ENCODE results near the gene SIK3.
A peak's percentile ranks its signal among the peaks of the same experiment; 100 is the strongest.

SIK3 gene

GRCh38 chr11:117076941-117077691 lies 21.1 kb downstream of the SIK3 start:
- no peak overlapping the region for H2BK15ac ChIP-seq (replicated peaks; ENCODE audit: low read depth)
- H3K4me3 ChIP-seq (ENCODE audit: low read length), result no peak overlapping the region
- peaks cover 10% of the 10 kb centered on the region for H3K4me1 ChIP-seq (ENCODE audit: control insufficient read depth, low read depth, low read length)
- no peaks in the 10 kb centered on the region for H3K27me3 ChIP-seq (ENCODE audit: insufficient read depth, low read length, poor library complexity)
- peaks cover 14% of the 10 kb centered on the region for H3K79me1 ChIP-seq (ENCODE audit: low read length)
- no peaks in the 10 kb centered on the region for H3K36me3 ChIP-seq (ENCODE audit: control insufficient read depth, insufficient read depth, low read length)
- H2BK120ac ChIP-seq (ENCODE audit: low read depth, low read length), result no peak overlapping the region
- H3K27ac ChIP-seq (ENCODE audit: low read depth, low read length), result no peak overlapping the region
- H4K5ac ChIP-seq (ENCODE audit: low read length), result no peak overlapping the region
- H2AK5ac ChIP-seq (ENCODE audit: low read length), result no peak overlapping the region
- no CpG with 5 or more reads among the region's 3 CpGs for WGBS (ENCODE audit: extremely low coverage, insufficient coverage, low lambda C conversion rate)
- no peak for DNase-seq
- no peak overlapping the region for H3K56ac ChIP-seq (ENCODE audit: low read length)
- H3K23ac ChIP-seq (ENCODE audit: low read length), result no peak overlapping the region
- H3K9ac ChIP-seq (ENCODE audit: low read length), result no peak overlapping the region
- H3K18ac ChIP-seq (ENCODE audit: low read length), result no peak overlapping the region
- H3K4me2 ChIP-seq (ENCODE audit: low read length), result no peak overlapping the region
- H4K8ac ChIP-seq (ENCODE audit: low read depth, low read length), result no peak overlapping the region
- peak overlapping the region; percentile 24 for H2BK5ac ChIP-seq (ENCODE audit: low read length)
- peaks cover 16% of the 10 kb centered on the region for H3K79me2 ChIP-seq (ENCODE audit: control insufficient read depth, insufficient read depth, low read length)
- no peak overlapping the region for H3K4ac ChIP-seq (ENCODE audit: low read depth, low read length)

DNA sequence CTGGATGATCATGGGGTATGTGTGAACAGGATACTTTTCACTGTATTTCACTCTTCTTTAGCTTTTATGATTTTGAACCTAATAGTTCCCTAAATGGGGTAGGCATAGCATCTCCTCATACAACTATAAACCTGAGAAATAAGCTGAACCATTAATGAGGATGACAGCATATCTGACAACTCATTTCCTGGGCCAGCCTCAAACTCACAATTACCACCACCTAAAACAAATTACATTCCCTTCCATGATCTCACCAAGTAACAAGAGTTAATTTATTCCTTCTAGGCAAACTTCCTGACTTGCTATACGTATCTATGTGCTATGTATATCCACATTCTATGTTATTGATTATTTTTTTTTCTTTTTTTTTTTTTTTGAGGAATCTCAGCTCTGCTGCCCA lies 23.0 kb downstream of the SIK3 start:
- H3K27ac ChIP-seq (ENCODE audit: low read depth, low read length), result no peak overlapping the region
- H3K36me3 ChIP-seq (ENCODE audit: control insufficient read depth, insufficient read depth, low read length), result no peaks in the 10 kb centered on the region
- no peak overlapping the region for H3K4ac ChIP-seq (ENCODE audit: low read depth, low read length)
- no peak overlapping the region for H2BK120ac ChIP-seq (ENCODE audit: low read depth, low read length)
- no CpG with 5 or more reads among the region's 1 CpG for WGBS (ENCODE audit: extremely low coverage, insufficient coverage, low lambda C conversion rate)
- H3K27me3 ChIP-seq (ENCODE audit: insufficient read depth, low read length, poor library complexity), result no peaks in the 10 kb centered on the region
- no peak overlapping the region for H3K23ac ChIP-seq (ENCODE audit: low read length)
- H3K4me3 ChIP-seq (ENCODE audit: low read length), result no peak overlapping the region
- H2BK15ac ChIP-seq (replicated peaks; ENCODE audit: low read depth), result no peak overlapping the region
- H3K79me1 ChIP-seq (ENCODE audit: low read length), result peaks cover 17% of the 10 kb centered on the region
- no peak overlapping the region for H3K56ac ChIP-seq (ENCODE audit: low read length)
- H4K8ac ChIP-seq (ENCODE audit: low read depth, low read length), result no peak overlapping the region
- H4K5ac ChIP-seq (ENCODE audit: low read length), result no peak overlapping the region
- no peak overlapping the region for H2BK5ac ChIP-seq (ENCODE audit: low read length)
- no peak overlapping the region for H3K4me2 ChIP-seq (ENCODE audit: low read length)
- H3K9ac ChIP-seq (ENCODE audit: low read length), result no peak overlapping the region
- no peak overlapping the region for H2AK5ac ChIP-seq (ENCODE audit: low read length)
- H3K79me2 ChIP-seq (ENCODE audit: control insufficient read depth, insufficient read depth, low read length), result peaks cover 13% of the 10 kb centered on the region
- H3K18ac ChIP-seq (ENCODE audit: low read length), result no peak overlapping the region
- DNase-seq, result no peak
- H3K4me1 ChIP-seq (ENCODE audit: control insufficient read depth, low read depth, low read length), result peaks cover 10% of the 10 kb centered on the region

GRCh38 chr11:117074119-117074518 lies 24.1 kb downstream of the SIK3 start:
- no peaks in the 10 kb centered on the region for H3K36me3 ChIP-seq (ENCODE audit: control insufficient read depth, insufficient read depth, low read length)
- no peak overlapping the region for H2BK5ac ChIP-seq (ENCODE audit: low read length)
- H3K4ac ChIP-seq (ENCODE audit: low read depth, low read length), result no peak overlapping the region
- H3K9ac ChIP-seq (ENCODE audit: low read length), result no peak overlapping the region
- H2BK120ac ChIP-seq (ENCODE audit: low read depth, low read length), result no peak overlapping the region
- H4K8ac ChIP-seq (ENCODE audit: low read depth, low read length), result no peak overlapping the region
- no peak for DNase-seq
- no peak overlapping the region for H3K56ac ChIP-seq (ENCODE audit: low read length)
- no peak overlapping the region for H3K4me2 ChIP-seq (ENCODE audit: low read length)
- H2AK5ac ChIP-seq (ENCODE audit: low read length), result no peak overlapping the region
- no peak overlapping the region for H2BK15ac ChIP-seq (replicated peaks; ENCODE audit: low read depth)
- H3K4me1 ChIP-seq (ENCODE audit: control insufficient read depth, low read depth, low read length), result peaks cover 10% of the 10 kb centered on the region
- H3K18ac ChIP-seq (ENCODE audit: low read length), result no peak overlapping the region
- no peak overlapping the region for H3K23ac ChIP-seq (ENCODE audit: low read length)
- no peak overlapping the region for H4K5ac ChIP-seq (ENCODE audit: low read length)
- no peak overlapping the region for H3K4me3 ChIP-seq (ENCODE audit: low read length)
- no peak overlapping the region for H3K27ac ChIP-seq (ENCODE audit: low read depth, low read length)
- peaks cover 17% of the 10 kb centered on the region for H3K79me1 ChIP-seq (ENCODE audit: low read length)
- H3K79me2 ChIP-seq (ENCODE audit: control insufficient read depth, insufficient read depth, low read length), result peaks cover 11% of the 10 kb centered on the region
- no peaks in the 10 kb centered on the region for H3K27me3 ChIP-seq (ENCODE audit: insufficient read depth, low read length, poor library complexity)

DNA sequence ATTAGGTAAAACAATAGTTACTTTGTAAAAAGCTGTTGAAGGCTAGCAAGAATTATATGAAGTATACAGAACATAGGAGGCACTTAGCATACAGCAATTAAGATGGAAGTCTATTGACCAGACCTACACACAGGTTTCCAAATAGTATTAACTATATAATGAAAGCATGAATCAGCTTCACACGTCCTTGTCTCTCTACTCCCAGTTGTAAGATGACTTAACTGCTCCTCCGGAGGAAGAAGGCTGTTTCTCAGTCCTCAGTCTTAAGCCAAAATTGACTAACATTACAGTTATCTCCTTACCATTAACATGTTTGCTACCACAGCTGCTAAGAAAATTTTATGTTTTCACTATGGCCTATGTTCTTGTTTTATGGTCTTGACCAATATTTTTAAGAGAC lies 24.7 kb downstream of the SIK3 start:
- Histone ChIP-seq H4K8ac (ENCODE audit: low read depth, low read length) (no peak overlapping the region), H4K5ac (ENCODE audit: low read length) (no peak overlapping the region), H3K4ac (ENCODE audit: low read depth, low read length) (no peak overlapping the region), H3K4me3 (ENCODE audit: low read length) (no peak overlapping the region), H3K27ac (ENCODE audit: low read depth, low read length) (no peak overlapping the region), H3K56ac (ENCODE audit: low read length) (no peak overlapping the region), H3K18ac (ENCODE audit: low read length) (no peak overlapping the region), H3K79me2 (ENCODE audit: control insufficient read depth, insufficient read depth, low read length) (peaks cover 12% of the 10 kb centered on the region), H3K23ac (ENCODE audit: low read length) (no peak overlapping the region), H3K4me2 (ENCODE audit: low read length) (no peak overlapping the region), H3K9ac (ENCODE audit: low read length) (no peak overlapping the region), H2BK15ac (replicated peaks; ENCODE audit: low read depth) (no peak overlapping the region), H3K79me1 (ENCODE audit: low read length) (peaks cover 17% of the 10 kb centered on the region), H2BK5ac (ENCODE audit: low read length) (no peak overlapping the region), H2BK120ac (ENCODE audit: low read depth, low read length) (no peak overlapping the region), H2AK5ac (ENCODE audit: low read length) (no peak overlapping the region), H3K36me3 (ENCODE audit: control insufficient read depth, insufficient read depth, low read length) (no peaks in the 10 kb centered on the region), H3K4me1 (ENCODE audit: control insufficient read depth, low read depth, low read length) (peaks cover 10% of the 10 kb centered on the region), H3K27me3 (ENCODE audit: insufficient read depth, low read length, poor library complexity) (no peaks in the 10 kb centered on the region)
- WGBS (ENCODE audit: extremely low coverage, insufficient coverage, low lambda C conversion rate), result no CpG with 5 or more reads among the region's 2 CpGs
- DNase-seq, result no peak

DNA sequence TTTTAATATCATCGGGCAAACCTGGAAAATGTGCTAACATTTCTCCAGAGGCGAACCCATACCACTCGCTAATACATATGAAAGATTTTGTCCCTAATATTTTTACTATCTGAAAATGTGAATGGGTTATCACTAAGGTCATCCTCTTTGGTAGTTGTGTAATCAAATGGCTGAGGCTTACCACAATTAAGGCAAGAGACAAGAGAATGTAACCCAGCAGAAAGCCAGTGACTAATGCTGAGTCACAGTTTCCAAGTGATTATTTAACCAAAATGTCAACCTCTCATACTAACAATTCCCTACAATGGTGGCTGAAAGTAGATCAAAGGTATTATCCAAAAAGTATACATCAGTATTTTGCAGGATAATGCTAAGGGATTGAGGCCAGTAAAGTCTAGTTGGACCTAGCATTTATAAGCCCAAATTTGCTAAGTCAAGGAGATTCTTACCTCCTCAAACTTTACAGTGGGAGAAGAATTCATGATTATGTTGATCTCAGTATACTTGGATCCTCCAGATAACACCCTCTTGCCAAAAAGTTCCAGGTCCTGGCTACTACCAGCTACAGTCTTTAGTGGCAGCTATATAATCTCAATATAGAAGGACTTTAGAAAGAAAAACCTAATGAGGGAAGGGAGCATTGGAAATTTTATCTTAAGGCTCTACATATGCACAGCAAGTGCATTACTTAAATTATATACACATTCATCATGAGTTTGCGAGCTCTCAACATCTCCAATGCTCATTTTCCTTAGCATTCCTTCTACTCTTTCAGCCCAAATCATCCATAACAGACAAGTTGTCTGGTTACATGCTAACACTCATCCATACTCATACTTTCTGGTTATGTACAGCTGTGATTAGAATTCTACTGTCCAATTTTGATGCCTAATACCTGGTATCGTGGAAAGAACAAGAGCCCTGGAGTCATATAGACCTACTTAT lies 25.4 kb downstream of the SIK3 start:
- peaks cover 17% of the 10 kb centered on the region for H3K79me1 ChIP-seq (ENCODE audit: low read length)
- no peak overlapping the region for H3K4me2 ChIP-seq (ENCODE audit: low read length)
- H3K4me3 ChIP-seq (ENCODE audit: low read length), result no peak overlapping the region
- DNase-seq, result peak; percentile 94
- no peak overlapping the region for H3K56ac ChIP-seq (ENCODE audit: low read length)
- H3K27ac ChIP-seq (ENCODE audit: low read depth, low read length), result no peak overlapping the region
- no peak overlapping the region for H2BK15ac ChIP-seq (replicated peaks; ENCODE audit: low read depth)
- H3K79me2 ChIP-seq (ENCODE audit: control insufficient read depth, insufficient read depth, low read length), result peaks cover 11% of the 10 kb centered on the region
- no peak overlapping the region for H4K8ac ChIP-seq (ENCODE audit: low read depth, low read length)
- no peak overlapping the region for H3K4ac ChIP-seq (ENCODE audit: low read depth, low read length)
- no peak overlapping the region for H3K23ac ChIP-seq (ENCODE audit: low read length)
- no peak overlapping the region for H4K5ac ChIP-seq (ENCODE audit: low read length)
- peaks cover 10% of the 10 kb centered on the region for H3K4me1 ChIP-seq (ENCODE audit: control insufficient read depth, low read depth, low read length)
- H2BK120ac ChIP-seq (ENCODE audit: low read depth, low read length), result no peak overlapping the region
- H3K9ac ChIP-seq (ENCODE audit: low read length), result no peak overlapping the region
- H3K27me3 ChIP-seq (ENCODE audit: insufficient read depth, low read length, poor library complexity), result no peaks in the 10 kb centered on the region
- H2BK5ac ChIP-seq (ENCODE audit: low read length), result no peak overlapping the region
- H2AK5ac ChIP-seq (ENCODE audit: low read length), result no peak overlapping the region
- no CpG with 5 or more reads among the region's 5 CpGs for WGBS (ENCODE audit: extremely low coverage, insufficient coverage, low lambda C conversion rate)
- no peaks in the 10 kb centered on the region for H3K36me3 ChIP-seq (ENCODE audit: control insufficient read depth, insufficient read depth, low read length)
- H3K18ac ChIP-seq (ENCODE audit: low read length), result no peak overlapping the region

Measured in mesendoderm (in vitro differentiated cells).